HG03354 (cell line): ENCODE measurements around the gene SLC35F3.
"Not testable (repeated sequence)": the region's sequence is repeated elsewhere in the genome, so short reads cannot be mapped to it uniquely, and the experiment has no call there.

Experiments used
- ATAC-seq: cut with Tn5 transposase; IDR thresholded peaks from one replicate; pipeline ENCODE4 v1.9.1; 2021; ENCODE audit warnings: mild to moderate bottlenecking; ENCODE audit not compliant: unreplicated experiment, poor library complexity, severe bottlenecking

The SLC35F3 gene

GRCh38 chr1:233904633-233905415 lies at the start of gene SLC35F3:
Gene SLC35F3, plus strand, starts transcription at chr1:233904676.
- ATAC-seq = no peak

GRCh38 chr1:233859446-233859845 lies 45.0 kb upstream of the SLC35F3 start:
- no peak for ATAC-seq

GRCh38 chr1:233863901-233864545 lies 40.5 kb upstream of the SLC35F3 start:
- no peak for ATAC-seq

- no peak for ATAC-seq
Measured at GRCh38 chr1:233864578-233864977, 39.9 kb upstream of the SLC35F3 start.

- no peak for ATAC-seq
Measured at GRCh38 chr1:233865216-233865615, 39.3 kb upstream of the SLC35F3 start.

- no peak for ATAC-seq
Measured at GRCh38 chr1:233865902-233866301, 38.6 kb upstream of the SLC35F3 start.

GRCh38 chr1:233867028-233867427 lies 37.4 kb upstream of the SLC35F3 start:
- ATAC-seq = no peak

- ATAC-seq = no peak
Measured at GRCh38 chr1:233868461-233868860, 36.0 kb upstream of the SLC35F3 start.

GRCh38 chr1:233869680-233870079 lies 34.8 kb upstream of the SLC35F3 start:
- no peak for ATAC-seq

- ATAC-seq = no peak
Measured at GRCh38 chr1:233873666-233874065, 30.8 kb upstream of the SLC35F3 start.

- no peak for ATAC-seq
Measured at GRCh38 chr1:233879841-233880240, 24.6 kb upstream of the SLC35F3 start.

- no peak for ATAC-seq
Measured at GRCh38 chr1:233883671-233884070, 20.8 kb upstream of the SLC35F3 start.

- ATAC-seq = no peak
Measured at GRCh38 chr1:233884461-233885151, 19.9 kb upstream of the SLC35F3 start.

- ATAC-seq = no peak
Measured at GRCh38 chr1:233885196-233885920, 19.1 kb upstream of the SLC35F3 start.

- not testable (repeated sequence) for ATAC-seq
Measured at GRCh38 chr1:233891151-233891550, 13.3 kb upstream of the SLC35F3 start.

- peak; percentile 99 for ATAC-seq
Measured at GRCh38 chr1:233897325-233898162, 6.9 kb upstream of the SLC35F3 start.

GRCh38 chr1:233901495-233901894 lies 3.0 kb upstream of the SLC35F3 start:
- no peak for ATAC-seq

- no peak for ATAC-seq
Measured at GRCh38 chr1:233905416-233906051, 1.1 kb downstream of the SLC35F3 start.

- ATAC-seq = no peak
Measured at GRCh38 chr1:233907151-233907550, 2.7 kb downstream of the SLC35F3 start.
